ENCODE results near the gene MGMT. TPM values are rescaled to one million over a fixed set of nuclear protein-coding genes. Genes with fewer than 3 reads are reported as not detected.

The MGMT gene
- total RNA-seq, 1 donor from 2014 or later, result 51.4 TPM

- no peak overlapping the region for H3K4me3 ChIP-seq (ENCODE audit: low read depth, low read length)
- no peak for TF ChIP-seq CTCF (conservative IDR thresholded peaks at IDR 0.05; ENCODE audit: low read depth, low read length)
- no peak for DNase-seq (ENCODE audit: low read depth)
Observed at GRCh38 chr10:129550658-129551057, 83.6 kb downstream of the MGMT start.

GRCh38 chr10:129552119-129552518 lies 85.1 kb downstream of the MGMT start:
- TF ChIP-seq CTCF (conservative IDR thresholded peaks at IDR 0.05; ENCODE audit: low read depth, low read length), result no peak
- H3K4me3 ChIP-seq (ENCODE audit: low read depth, low read length), result no peak overlapping the region
- no peak for DNase-seq (ENCODE audit: low read depth)

GRCh38 chr10:129553928-129554327 lies 86.9 kb downstream of the MGMT start:
- no peak for TF ChIP-seq CTCF (conservative IDR thresholded peaks at IDR 0.05; ENCODE audit: low read depth, low read length)
- DNase-seq (ENCODE audit: low read depth), result no peak
- H3K4me3 ChIP-seq (ENCODE audit: low read depth, low read length), result no peak overlapping the region

- no peak for DNase-seq (ENCODE audit: low read depth)
- no peak for TF ChIP-seq CTCF (conservative IDR thresholded peaks at IDR 0.05; ENCODE audit: low read depth, low read length)
- no peak overlapping the region for H3K4me3 ChIP-seq (ENCODE audit: low read depth, low read length)
Observed at GRCh38 chr10:129556316-129556715, 89.3 kb downstream of the MGMT start.

GRCh38 chr10:129560361-129560760 lies 93.3 kb downstream of the MGMT start:
- TF ChIP-seq CTCF (conservative IDR thresholded peaks at IDR 0.05; ENCODE audit: low read depth, low read length), result no peak
- no peak overlapping the region for H3K4me3 ChIP-seq (ENCODE audit: low read depth, low read length)
- no peak for DNase-seq (ENCODE audit: low read depth)

- TF ChIP-seq CTCF (conservative IDR thresholded peaks at IDR 0.05; ENCODE audit: low read depth, low read length), result no peak
- no peak for DNase-seq (ENCODE audit: low read depth)
- H3K4me3 ChIP-seq (ENCODE audit: low read depth, low read length), result no peak overlapping the region
Observed at GRCh38 chr10:129562487-129562886, 95.4 kb downstream of the MGMT start.

GRCh38 chr10:129564923-129565322 lies 97.9 kb downstream of the MGMT start:
- TF ChIP-seq CTCF (conservative IDR thresholded peaks at IDR 0.05; ENCODE audit: low read depth, low read length), result no peak
- no peak for DNase-seq (ENCODE audit: low read depth)
- no peak overlapping the region for H3K4me3 ChIP-seq (ENCODE audit: low read depth, low read length)

Data from epithelial cell of proximal tubule (primary cell).